Hindlimb muscle (tissue), 1 donor: ENCODE results near the gene OR2T11. TPM values are rescaled to one million over a fixed set of nuclear protein-coding genes. Genes with fewer than 3 reads are reported as not detected.
"Not testable (repeated sequence)": the region's sequence is repeated elsewhere in the genome, so short reads cannot be mapped to it uniquely, and the experiment has no call there.

Experiments used
- DNase-seq: peaks from one replicate; pipeline ENCODE4 v3.0.0-alpha.2; 2013
- polyA plus RNA-seq: library from polyadenylated mRNA; unstranded; fragments of 120-200 nt; gene quantifications from one replicate; pipeline ENCODE4 v1.2.1, GENCODE V29; 2013; ENCODE audit not compliant: insufficient read length

OR2T11 gene, protein sequence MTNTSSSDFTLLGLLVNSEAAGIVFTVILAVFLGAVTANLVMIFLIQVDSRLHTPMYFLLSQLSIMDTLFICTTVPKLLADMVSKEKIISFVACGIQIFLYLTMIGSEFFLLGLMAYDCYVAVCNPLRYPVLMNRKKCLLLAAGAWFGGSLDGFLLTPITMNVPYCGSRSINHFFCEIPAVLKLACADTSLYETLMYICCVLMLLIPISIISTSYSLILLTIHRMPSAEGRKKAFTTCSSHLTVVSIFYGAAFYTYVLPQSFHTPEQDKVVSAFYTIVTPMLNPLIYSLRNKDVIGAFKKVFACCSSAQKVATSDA
- not detected for polyA plus RNA-seq

DNA sequence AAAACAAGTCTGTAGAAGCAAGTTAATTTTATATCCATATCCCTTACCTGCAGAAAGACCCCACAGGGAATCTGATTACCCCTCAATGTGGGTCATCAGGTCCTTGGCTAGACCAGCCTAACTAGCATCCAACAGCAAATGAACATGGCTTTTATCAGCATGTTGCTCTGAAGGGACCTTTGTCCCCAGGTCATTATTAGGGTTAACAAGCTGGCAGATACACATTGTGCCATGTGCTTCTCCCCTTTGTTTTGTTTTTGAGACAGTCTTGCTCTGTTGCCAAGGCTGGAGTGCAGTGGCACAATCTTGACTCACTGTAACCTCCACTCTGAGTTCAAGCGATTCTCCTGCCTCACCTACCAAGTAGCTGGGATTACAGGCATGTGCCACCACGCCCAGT lies at the start of gene OR2T11:
TSS of gene OR2T11 (minus strand) at position 101 of the 400 bp plus-strand sequence. CDS start 7,963 bp downstream, outside the sequence.
- not testable (repeated sequence) for DNase-seq

DNA sequence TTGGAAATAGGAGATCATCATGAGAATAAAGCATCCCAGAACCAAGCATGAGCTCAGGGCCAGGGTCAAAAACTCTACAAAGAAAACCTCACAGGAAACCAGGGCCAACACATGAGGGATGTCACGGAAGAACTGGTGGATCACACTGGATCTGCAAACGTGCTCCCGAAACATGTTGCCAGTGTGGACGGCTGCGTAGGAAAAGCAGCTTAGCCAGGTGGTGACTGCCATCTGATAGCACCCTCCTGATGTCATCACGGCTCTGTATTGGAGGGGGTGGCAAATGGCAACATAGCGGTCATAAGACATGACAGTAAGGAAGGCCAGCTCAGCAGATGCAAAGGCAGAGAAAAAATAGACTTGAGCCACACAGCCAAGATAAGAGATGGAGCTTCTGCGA lies 46.8 kb upstream of the OR2T11 start:
- no peak for DNase-seq

DNA sequence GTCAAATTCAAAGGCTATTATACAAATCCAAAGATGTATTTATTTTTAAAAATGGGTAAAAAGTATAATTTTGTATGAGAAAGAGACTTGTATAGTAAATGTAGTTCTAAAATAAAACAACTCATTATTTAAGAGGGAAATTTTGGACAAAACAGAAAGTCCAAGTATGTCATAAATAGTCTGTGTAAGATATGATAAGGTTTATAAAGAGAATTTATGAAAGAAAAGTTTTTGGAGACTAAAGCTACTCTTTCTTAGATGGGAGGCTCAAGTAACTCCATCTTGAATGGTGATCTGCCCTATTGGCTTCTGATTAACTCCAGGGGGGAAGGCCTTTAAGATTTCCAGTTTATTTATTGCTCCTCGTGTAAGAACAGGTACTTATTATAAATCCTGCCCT lies 35.1 kb upstream of the OR2T11 start:
- no peak for DNase-seq

GRCh38 chr1:248663453-248664328 lies 28.8 kb upstream of the OR2T11 start:
- DNase-seq = not testable (repeated sequence)

DNA sequence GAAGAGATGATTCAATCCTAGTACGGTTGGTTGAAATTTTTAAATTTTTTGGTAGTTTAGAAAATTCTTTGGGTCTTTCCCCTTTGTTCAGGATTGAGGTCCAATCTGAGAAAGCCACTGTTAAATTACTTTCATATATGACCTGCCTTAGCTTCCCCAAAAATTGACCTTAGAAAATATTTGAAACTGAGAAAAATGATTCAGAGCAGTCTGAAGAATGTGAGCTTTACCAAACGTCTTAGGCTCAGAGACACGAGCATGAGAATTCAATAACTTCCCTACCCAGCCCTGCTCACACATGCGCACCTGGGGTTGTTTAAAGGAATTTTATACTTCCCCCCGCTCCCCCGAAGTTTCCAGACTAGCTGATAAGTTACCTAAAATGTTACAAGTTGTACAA lies 21.9 kb upstream of the OR2T11 start:
- DNase-seq = not testable (repeated sequence)

GRCh38 chr1:248655354-248655753 lies 20.5 kb upstream of the OR2T11 start, which contains the start of gene OR2T27:
TSS of gene OR2T27 (minus strand) at chr1:248655528. CDS start at chr1:248650884, 4,644 bp downstream.
- DNase-seq = not testable (repeated sequence)

DNA sequence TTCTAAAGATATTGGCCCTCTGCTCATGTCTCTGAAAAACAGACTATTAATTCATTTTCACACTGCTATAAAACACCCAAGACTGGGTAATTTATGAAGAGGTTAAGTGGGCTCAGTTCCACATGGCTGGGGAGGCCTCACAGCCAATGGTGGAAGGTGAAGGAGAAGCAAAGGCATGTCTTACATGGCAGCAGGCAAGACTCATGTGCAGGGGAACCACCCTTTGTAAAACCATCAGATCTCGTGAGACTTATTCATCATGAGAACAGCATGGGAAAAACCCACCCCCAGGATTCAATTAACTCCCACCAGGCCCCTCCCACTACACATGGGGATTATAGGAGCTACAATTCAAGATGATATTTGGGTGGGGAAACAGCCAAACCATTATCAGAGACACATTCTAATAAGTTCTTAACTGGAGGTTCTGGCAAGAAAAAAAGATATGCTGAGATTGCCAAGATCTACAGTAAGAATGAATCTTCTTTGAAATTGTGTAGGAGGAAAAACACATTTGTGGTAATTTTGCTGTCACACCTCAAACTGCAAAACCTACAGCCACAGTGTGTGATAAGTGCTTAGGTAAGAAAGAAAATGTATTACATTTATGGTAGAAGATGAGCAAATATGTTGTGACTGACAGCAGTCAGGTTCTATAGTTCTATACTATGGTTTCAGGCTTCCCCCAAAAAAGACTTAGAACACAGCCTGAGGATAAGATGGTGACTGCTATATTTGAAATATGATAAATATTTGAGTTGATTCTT lies 14.1 kb upstream of the OR2T11 start:
- DNase-seq = not testable (repeated sequence)

GRCh38 chr1:248645178-248645577 lies 10.3 kb upstream of the OR2T11 start, which contains the start of gene OR2T35:
TSS of gene OR2T35 (minus strand) at chr1:248645278. CDS start at chr1:248639258, 6,020 bp downstream.
- not testable (repeated sequence) for DNase-seq

DNA sequence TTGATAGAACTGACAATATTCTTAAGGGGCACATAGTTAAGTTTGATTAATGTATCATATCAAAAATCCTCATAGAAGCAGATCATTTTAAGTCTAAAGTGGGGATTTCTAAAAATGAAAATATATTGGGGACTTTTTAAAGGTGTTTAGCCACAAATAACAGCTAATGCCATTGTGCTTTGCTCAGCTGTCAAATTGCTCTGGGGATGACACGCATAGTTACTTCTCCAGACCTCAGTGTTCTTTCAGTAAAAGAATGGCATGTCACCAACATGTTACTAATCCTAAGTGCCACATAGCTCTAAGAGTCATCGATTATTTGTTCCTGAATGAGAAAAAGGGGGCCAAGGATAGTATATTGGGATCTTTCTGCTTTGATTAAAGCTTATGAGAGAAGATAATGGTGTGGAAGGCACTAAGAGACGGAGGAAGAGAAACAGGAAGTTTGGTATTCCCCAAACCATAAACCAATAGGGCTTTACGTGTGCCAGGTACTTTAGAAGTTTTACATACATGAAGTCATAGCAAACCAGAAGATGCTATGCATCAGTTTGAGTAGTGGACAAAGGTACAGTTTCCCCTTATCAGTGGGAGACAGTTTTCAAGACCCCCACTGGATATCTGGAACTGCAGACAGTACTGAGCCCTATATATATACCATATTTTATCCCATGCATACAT lies 8.2 kb upstream of the OR2T11 start:
- not testable (repeated sequence) for DNase-seq

GRCh38 chr1:248641583-248641982 lies 6.7 kb upstream of the OR2T11 start:
- not testable (repeated sequence) for DNase-seq

- DNase-seq = not testable (repeated sequence)
Observed at GRCh38 chr1:248640906-248641305, 6.0 kb upstream of the OR2T11 start.

DNA sequence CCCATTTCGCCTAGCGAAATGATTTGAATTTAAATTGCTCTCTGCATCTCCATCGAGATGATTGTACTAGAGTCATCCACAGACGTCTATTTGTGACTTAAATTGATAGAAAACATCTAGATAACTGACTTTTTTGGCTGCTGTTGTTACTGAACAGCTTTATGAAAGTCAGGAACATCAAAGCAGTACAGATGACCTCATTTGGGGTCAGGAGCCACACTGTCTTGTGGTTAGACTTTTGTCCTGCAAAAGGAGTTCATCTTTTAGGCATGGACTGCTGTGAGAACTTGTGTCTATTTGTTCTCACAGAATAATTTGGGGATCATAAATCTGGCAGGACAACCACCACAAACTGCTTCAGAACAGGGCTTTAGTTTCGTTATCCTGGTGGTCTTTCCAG lies 4.8 kb upstream of the OR2T11 start:
- DNase-seq = not testable (repeated sequence)

GRCh38 chr1:248636612-248637011 lies 1.7 kb upstream of the OR2T11 start:
- not testable (repeated sequence) for DNase-seq

DNA sequence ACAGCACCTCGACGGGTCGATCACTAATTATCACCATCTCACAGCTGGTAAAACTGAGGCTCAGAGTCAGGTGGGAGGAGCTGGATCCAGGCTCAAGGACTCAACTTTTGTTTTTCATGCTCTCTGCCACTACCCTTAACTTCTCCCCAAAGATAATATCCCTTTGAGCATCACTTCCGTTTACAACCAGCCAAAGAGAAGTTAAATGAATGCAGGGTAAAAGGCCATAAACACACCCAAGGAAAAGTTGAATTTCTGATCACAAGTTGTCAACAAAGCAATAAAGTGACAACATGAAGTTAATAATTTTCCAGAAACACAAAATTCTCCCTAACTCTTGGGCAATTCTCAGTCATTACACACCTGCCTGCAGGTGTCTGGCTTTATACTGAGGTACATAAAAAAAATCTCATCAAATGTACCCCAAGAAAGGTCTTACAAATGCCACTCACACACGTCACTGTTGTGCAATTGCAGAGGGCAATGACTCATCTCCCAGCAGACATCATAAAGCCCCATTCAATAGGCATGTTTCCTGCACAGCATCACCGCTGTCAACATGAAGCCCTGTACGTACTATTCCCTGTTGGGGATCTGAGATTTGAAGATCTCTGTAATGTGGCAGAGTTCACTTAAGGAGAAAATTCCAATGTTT lies 3.4 kb downstream of the OR2T11 start:
- DNase-seq = no peak

- no peak for DNase-seq
Observed at GRCh38 chr1:248630551-248630950, 4.3 kb downstream of the OR2T11 start.

DNA sequence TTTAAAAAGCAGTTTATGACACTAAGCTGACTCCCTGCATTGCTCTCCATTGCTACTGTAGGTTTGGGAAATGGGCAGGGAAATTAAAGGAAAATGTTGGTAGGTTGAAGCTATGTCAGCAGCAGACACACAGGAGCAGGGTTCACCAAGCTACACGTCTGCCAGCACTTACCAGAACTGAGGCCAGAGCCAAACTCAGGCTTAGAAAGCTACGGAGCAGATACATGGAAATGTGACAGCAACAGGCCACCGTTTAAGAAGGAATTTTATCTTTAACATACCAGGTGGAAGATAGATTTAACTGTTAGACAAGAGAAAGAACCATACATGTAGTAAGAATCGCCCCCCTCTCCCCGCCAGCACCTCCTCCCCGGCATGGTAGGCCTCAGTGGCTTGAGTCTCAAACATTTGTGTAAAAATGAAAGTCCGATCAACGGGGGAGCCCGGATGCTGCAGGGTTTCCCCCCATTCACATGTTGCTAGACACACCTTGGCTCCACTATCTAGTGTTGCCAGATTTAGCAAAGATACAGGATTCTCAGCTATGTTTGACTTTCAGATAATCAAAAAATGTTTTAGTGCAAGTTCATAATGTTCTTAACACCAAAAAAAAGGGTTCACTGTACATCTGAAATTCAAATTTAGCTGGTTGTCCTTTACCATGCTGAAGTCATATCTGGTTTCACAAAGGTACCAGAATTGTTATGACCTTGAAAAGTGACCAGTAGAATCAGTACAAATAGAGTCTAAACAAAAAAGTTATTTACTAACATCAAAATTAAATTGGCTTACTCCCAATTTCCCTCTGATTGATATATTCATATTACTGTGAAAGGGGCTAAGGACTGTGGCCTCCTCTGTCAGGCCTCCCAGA lies 6.7 kb downstream of the OR2T11 start:
- DNase-seq = no peak

DNA sequence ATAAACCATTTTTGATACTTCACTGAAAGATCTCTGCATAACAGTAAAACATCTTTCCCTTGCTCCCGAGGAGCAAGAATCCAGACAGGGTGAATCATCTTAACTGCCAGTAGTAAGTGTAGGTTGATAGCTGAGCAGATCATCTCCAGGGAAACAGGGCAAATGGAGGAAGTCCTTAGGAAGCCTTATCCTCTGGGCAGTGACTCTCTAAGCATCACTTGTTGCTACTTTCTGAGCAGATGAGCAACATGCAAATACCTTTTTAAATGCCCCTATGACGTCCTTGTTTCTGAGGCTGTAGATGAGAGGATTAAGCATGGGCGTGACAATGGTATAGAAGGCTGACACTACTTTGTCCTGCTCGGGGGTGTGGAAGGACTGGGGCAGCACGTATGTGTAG lies 8.9 kb downstream of the OR2T11 start:
- no peak for DNase-seq

- DNase-seq = no peak
Observed at GRCh38 chr1:248625166-248625565, 9.7 kb downstream of the OR2T11 start.

- DNase-seq = no peak
Observed at GRCh38 chr1:248622570-248623001, 12.3 kb downstream of the OR2T11 start.

- no peak for DNase-seq
Observed at GRCh38 chr1:248621770-248622169, 13.1 kb downstream of the OR2T11 start.
